ENCODE data around the gene ACSF2. TPM values are rescaled to one million over a fixed set of nuclear protein-coding genes. Genes with fewer than 3 reads are reported as not detected.
A peak's percentile ranks its signal among the peaks of the same experiment; 100 is the strongest.

ACSF2 gene
- total RNA-seq, 1 experiment from 2014 or later = 12.2 TPM

GRCh38 chr17:50502301-50502990, 76.4 kb downstream of the ACSF2 start:
- no peak overlapping the region for H3K4me2 ChIP-seq (ENCODE audit: insufficient read depth, insufficient read length, low read length)
- H3K79me2 ChIP-seq (ENCODE audit: insufficient read depth, low read length) = no peaks in the 10 kb centered on the region
- no peak overlapping the region for H3K4ac ChIP-seq (ENCODE audit: low read depth, low read length)
- no peak overlapping the region for H2BK15ac ChIP-seq (ENCODE audit: low read depth, low read length)
- Mint-ChIP-seq H3K9me3 (no peaks in the 10 kb centered on the region), H3K27ac (peak overlapping the region in 1 of 3 experiments; percentile 22; a peak in 1 of 7 replicates), H3K27me3 (ENCODE audit: low read depth) (peaks cover 9% of the 10 kb centered on the region; the same call in 1 of the 2 replicates), H3K4me1 (peaks cover 8% of the 10 kb centered on the region in 2 experiments), H3K36me3 (ENCODE audit: insufficient read depth in 1 of 3, low read depth in 3 of 3) (no peaks in the 10 kb centered on the region), H3K4me3 (no peak overlapping the region)
- no peak overlapping the region for H2BK20ac ChIP-seq (ENCODE audit: low read depth, low read length, poor library complexity, severe bottlenecking)
- H2AFZ ChIP-seq (ENCODE audit: low read length) = no peak overlapping the region
- H2BK5ac ChIP-seq (ENCODE audit: insufficient read length, low read length) = no peak overlapping the region
- no peak for TF ChIP-seq CTCF (conservative IDR thresholded peaks at IDR 0.05)
- no CpG with 5 or more reads among the region's 9 CpGs for WGBS (ENCODE audit: extremely low coverage, insufficient read length, low lambda C conversion rate)
- no peak overlapping the region for H3K27ac ChIP-seq (ENCODE audit: insufficient read length, low read depth, low read length)
- no peak overlapping the region for H3T11ph ChIP-seq (ENCODE audit: low read length)
- H4K20me1 ChIP-seq (ENCODE audit: control insufficient read depth, insufficient read depth, insufficient read length) = no peaks in the 10 kb centered on the region
- H4K91ac ChIP-seq (ENCODE audit: insufficient read length, low read depth, low read length) = no peak overlapping the region
- no peak overlapping the region for H3K18ac ChIP-seq (ENCODE audit: insufficient read length, low read depth, low read length)
- H4K8ac ChIP-seq (replicated peaks; ENCODE audit: insufficient read length, low read depth, low read length) = no peak overlapping the region
- no peak overlapping the region for H2AK5ac ChIP-seq (ENCODE audit: insufficient read length, low read length)
- H3K9me3 ChIP-seq (ENCODE audit: control insufficient read depth, low read depth, low read length) = no peaks in the 10 kb centered on the region
- peaks cover 3% of the 10 kb centered on the region; the same call in 1 of the 2 replicates for H3K4me1 ChIP-seq (ENCODE audit: insufficient read depth, low read length)
- H3K79me1 ChIP-seq (ENCODE audit: insufficient read depth, low read depth, low read length, poor library complexity, severe bottlenecking) = no peaks in the 10 kb centered on the region
- H3K23me2 ChIP-seq (ENCODE audit: insufficient read length, low read depth, low read length, poor library complexity, severe bottlenecking) = no peaks in the 10 kb centered on the region
- H4K5ac ChIP-seq (ENCODE audit: insufficient read length, low read depth, low read length) = no peak overlapping the region
- no peak overlapping the region for H3K56ac ChIP-seq (ENCODE audit: insufficient read length, low read depth, low read length)
- no peak overlapping the region for H2BK120ac ChIP-seq (ENCODE audit: low read depth, low read length, poor library complexity, severe bottlenecking)
- H3K23ac ChIP-seq (ENCODE audit: insufficient read length, low read depth, low read length) = no peak overlapping the region
- DNase-seq = no peak
- H2BK12ac ChIP-seq (ENCODE audit: insufficient read length, low read depth, low read length) = no peak overlapping the region
- no peak overlapping the region for H3K9ac ChIP-seq (ENCODE audit: extremely low read depth, insufficient read length, low read length)
- H3K14ac ChIP-seq (ENCODE audit: insufficient read depth, low read length) = no peak overlapping the region
- H3K27me3 ChIP-seq (ENCODE audit: insufficient read depth, low read length) = no peaks in the 10 kb centered on the region; the same call in none of the 2 replicates
